ENCODE measurements around the gene SMYD3. TPM values are rescaled to one million over a fixed set of nuclear protein-coding genes. Genes with fewer than 3 reads are reported as not detected.
"Not testable (repeated sequence)": the region's sequence is repeated elsewhere in the genome, so short reads cannot be mapped to it uniquely, and the experiment has no call there.

The SMYD3 gene
- total and polyA plus RNA-seq, 10 donors: 12.5 to 33.1 (median 21.0) TPM

GRCh38 chr1:245971711-245972085 lies 535.4 kb downstream of the SMYD3 start:
- intact Hi-C loops (cut with DNase I; ENCODE audit: low total_unique reads): no loop called here

DNA sequence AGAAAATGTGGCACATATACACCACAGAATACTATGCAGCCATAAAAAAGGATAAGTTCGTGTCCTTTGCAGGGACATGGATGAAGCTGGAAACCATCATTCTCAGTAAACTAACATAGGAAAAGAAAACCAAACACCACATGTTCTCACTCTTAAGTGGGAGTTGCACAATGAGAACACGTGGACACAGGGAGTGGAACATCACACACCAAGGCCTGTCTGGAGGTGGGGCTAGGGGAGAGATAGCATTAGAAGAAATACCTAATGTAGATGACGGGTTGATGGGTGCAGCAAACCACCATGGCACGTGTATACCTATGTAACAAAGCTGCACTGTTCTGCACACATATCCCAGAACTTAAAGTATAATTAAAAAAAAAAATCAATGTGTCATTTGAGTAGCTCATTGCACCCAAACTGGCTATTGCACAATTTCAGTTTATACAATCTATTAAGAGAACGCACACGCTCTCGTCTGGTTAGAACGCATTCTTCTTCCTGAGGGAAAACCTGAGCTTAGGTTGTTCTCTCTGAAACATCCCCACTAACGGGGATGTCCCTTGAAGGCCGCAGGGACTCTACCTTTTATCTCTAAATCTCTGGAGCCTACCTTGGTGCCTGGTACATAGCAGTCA lies 535.9 kb downstream of the SMYD3 start:
- H3K9me3 ChIP-seq; DNase-seq; H3K4me3 ChIP-seq; H3K27me3 ChIP-seq (replicated peaks in 1 of 7); H3K27ac ChIP-seq; H3K36me3 ChIP-seq; H3K4me1 ChIP-seq; intact Hi-C loops (cut with DNase I; ENCODE audit: low total_unique reads): not testable (repeated sequence)
- 94 to 96% (median 94%) methylated on average over 10 of the region's 10 CpGs for WGBS, 5 donors

More at GRCh38 chr1:245971711-245972085, 535.4 kb downstream of the SMYD3 start:
- Histone ChIP-seq H3K27me3 (replicated peaks in 1 of 7) (no peaks in the 10 kb centered on the region), H3K27ac (no peak overlapping the region), H3K36me3 (no peaks in the 10 kb centered on the region), H3K4me1 (no peaks in the 10 kb centered on the region), H3K4me3 (no peak overlapping the region), H3K9me3 (peaks cover 0 to 8% (median 0%) of the 10 kb centered on the region in 8 donors)
- WGBS, 5 donors: 95 to 100% (median 98%) methylated on average over 2 of the region's 2 CpGs
- no peak for DNase-seq
- TF ChIP-seq POLR2AphosphoS5 (IDR thresholded peaks at IDR 0.05): no peak
- TF ChIP-seq CTCF (IDR thresholded peaks at IDR 0.05 in 8 of 11, conservative IDR thresholded peaks at IDR 0.05 in 3 of 11): no peak
- TF ChIP-seq POLR2A (IDR thresholded peaks at IDR 0.05): no peak

- no peak overlapping the region for H3K27ac ChIP-seq
- H3K4me1 ChIP-seq: no peaks in the 10 kb centered on the region
- H3K36me3 ChIP-seq: no peaks in the 10 kb centered on the region
- peaks cover 0 to 8% (median 0%) of the 10 kb centered on the region in 8 donors for H3K9me3 ChIP-seq
- 64 to 87% (median 76%) methylated on average over 3 of the region's 3 CpGs for WGBS, 5 donors
- DNase-seq: no peak
- H3K4me3 ChIP-seq: no peak overlapping the region
- intact Hi-C loops (cut with DNase I; ENCODE audit: low total_unique reads): no loop called here
- TF ChIP-seq POLR2AphosphoS5 (IDR thresholded peaks at IDR 0.05) (no peak), POLR2A (IDR thresholded peaks at IDR 0.05) (no peak), CTCF (IDR thresholded peaks at IDR 0.05 in 8 of 11, conservative IDR thresholded peaks at IDR 0.05 in 3 of 11) (no peak)
- no peaks in the 10 kb centered on the region for H3K27me3 ChIP-seq (replicated peaks in 1 of 7)
Measured at GRCh38 chr1:245969283-245969682, 537.8 kb downstream of the SMYD3 start.

GRCh38 chr1:245968775-245969174 lies 538.3 kb downstream of the SMYD3 start:
- H3K27ac ChIP-seq: no peak overlapping the region

More at GRCh38 chr1:245968775-245969174, 538.3 kb downstream of the SMYD3 start:
- H3K4me1 ChIP-seq: no peaks in the 10 kb centered on the region
- TF ChIP-seq CTCF (IDR thresholded peaks at IDR 0.05 in 8 of 11, conservative IDR thresholded peaks at IDR 0.05 in 3 of 11) (no peak), POLR2AphosphoS5 (IDR thresholded peaks at IDR 0.05) (no peak)
- no peak overlapping the region for H3K4me3 ChIP-seq
- no peaks in the 10 kb centered on the region for H3K27me3 ChIP-seq (replicated peaks in 1 of 7)
- DNase-seq: no peak
- intact Hi-C loops (cut with DNase I; ENCODE audit: low total_unique reads): no loop called here
- WGBS, 5 donors: 93 to 98% (median 96%) methylated on average over 6 of the region's 6 CpGs
- H3K36me3 ChIP-seq: no peaks in the 10 kb centered on the region
- peaks cover 0 to 8% (median 0%) of the 10 kb centered on the region in 8 donors for H3K9me3 ChIP-seq

Data from spleen (tissue), 11 donors.